HG03196 (cell line): ENCODE results near the gene GTPBP1.

Experiments used
- ATAC-seq: cut with Tn5 transposase; IDR thresholded peaks from one replicate; pipeline ENCODE4 v1.9.1; 2021; ENCODE audit not compliant: unreplicated experiment

GTPBP1 gene

DNA sequence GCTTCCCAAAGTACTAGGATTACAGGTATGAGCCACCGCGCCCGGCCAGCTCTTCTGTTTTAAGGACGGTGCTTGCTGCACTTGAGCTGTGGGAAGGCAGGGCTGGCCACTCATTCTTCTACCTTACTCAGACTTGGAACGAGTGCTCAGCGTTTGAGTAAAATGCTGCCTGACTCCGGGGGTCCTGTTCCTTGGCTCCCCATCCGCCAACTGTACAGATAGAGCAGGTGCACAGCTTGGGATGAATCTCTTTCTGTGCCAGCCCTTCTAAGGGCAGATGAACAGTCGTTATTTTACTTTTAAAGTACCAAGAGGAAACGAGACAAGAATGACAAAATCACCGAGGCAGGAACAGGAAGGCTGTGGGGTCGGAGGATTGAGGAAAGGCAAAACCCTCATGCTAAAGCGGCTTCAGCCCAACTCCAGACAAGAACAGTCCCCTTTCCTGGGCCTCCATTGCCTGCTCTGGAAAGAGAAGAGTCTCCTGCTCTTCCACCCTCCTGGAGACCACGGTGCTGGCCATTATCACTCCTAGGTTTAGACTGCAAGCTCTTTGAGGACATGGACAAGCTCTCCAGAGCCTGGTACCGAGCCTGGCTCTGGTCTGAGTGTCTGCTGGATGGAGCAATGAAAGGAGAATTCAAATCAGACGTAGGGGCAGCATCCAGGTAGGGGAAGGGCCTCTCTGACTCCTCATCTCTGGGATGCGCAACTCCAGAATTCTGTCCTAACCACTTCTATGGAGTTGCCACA is 51.1 kb downstream of the GTPBP1 start:
- no peak for ATAC-seq

DNA sequence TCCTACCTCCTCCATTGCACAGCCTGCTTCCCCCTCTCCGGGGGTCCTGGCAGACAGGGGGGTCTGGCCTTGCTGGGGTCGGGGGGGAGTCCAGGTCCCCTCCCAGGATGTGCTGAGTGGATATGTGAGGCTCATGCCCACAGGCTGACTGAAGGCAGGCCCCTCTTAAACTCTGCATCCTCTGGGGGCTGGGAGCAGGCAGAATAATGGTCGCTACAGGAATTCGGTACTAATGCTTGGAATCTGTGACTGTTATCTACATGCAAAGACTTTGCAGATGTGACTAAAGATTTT is 51.7 kb downstream of the GTPBP1 start:
- no peak for ATAC-seq

DNA sequence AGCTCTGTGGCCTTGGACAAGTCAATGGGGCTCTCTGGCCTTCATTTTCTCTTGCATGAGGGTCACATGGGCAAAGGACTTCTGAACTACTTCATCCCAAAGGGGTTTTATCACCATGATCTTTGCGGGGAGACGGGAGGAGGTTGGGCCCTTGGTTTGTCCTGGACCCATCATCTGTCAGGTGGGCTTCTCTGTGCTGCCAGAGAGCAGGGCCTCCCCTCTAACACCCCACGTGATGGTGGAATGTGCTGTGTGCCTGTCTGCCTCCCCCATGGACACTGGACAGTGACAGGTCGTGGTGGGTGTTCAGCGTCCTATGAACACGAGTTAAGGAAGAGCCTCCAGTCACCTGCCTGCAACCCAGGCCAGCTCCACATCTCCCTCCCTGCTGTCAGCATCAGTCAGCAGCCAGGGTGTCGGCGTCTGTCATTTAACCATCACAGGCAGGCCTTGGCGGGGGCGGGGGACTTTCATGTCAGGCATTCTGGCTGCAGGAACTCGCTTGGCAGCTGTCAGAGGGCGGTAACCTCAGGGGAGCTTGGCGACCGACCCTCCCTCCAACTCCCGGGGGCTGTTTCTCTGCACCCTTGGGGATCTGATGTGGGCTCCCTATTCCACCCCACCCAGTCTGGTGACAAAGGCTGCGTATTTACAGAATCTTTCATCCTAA is 52.7 kb downstream of the GTPBP1 start:
- ATAC-seq = no peak

DNA sequence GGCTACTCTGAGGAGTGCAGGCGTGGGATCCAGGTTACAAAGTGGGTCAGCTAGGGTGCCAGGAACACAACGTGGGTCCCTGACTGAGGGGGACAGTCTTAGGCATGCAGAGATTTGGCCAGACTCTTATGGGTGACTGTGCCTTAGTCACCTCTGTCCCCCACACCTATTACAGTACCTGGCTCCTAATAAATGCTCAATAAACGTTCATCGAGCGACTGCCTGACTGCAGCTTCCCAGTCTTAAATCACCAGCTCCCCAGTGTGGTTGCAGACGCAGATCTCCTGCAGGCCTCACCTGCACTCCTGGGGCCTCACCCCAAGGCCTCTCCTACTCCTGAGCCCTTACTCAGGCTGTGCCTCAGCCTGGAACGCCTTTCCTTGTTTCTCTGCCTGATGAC is 53.3 kb downstream of the GTPBP1 start:
- no peak for ATAC-seq

- no peak for ATAC-seq
These were observed 54.9 kb downstream of the GTPBP1 start for GRCh38 chr22:38760477-38761201.

- ATAC-seq = no peak
These were observed 55.7 kb downstream of the GTPBP1 start for GRCh38 chr22:38761202-38762162.

DNA sequence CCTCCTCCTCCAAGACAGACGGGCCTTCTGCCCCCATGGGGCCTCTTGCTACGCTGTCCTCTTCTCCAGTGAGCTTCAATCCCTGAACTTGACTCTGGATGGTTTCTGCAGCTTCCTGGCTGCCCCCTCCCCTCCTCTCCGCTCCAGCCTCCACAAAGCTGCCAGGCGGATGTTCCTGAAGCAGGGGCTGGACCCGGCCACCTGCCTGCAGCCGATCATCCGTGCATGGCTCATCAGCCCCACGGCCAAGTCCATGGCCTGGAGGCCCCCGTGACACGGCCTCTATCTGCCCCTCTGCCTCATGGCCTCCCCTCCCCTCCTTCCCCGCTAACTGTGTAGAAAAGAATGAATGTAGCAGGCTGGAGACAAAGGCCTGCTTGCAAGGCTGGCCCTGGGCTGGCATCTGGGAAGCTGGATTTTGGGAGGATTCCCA is 56.8 kb downstream of the GTPBP1 start:
- no peak for ATAC-seq

- no peak for ATAC-seq
These were observed 60.5 kb downstream of the GTPBP1 start for GRCh38 chr22:38766076-38766777.

DNA sequence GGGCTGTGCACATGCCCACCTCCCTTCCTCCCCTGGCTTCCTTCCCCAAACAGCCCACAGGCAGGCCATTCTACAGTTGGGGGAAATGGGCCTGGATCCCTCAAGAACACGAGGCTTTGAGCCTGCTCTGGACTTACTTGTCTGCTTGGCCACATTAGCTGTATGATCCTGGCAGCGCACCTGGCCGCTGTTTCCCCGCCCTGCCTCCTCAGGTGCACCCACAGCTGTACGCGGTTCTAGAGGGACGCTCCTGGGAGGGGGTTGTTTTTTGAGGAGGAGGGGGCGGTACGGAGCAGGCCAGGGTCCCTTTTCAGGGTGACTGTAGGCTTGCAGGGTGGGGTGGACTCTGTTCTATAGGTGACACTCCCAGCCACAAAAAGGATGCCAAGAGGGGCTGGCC is 61.6 kb downstream of the GTPBP1 start:
- ATAC-seq = no peak

- no peak for ATAC-seq
These were observed 62.3 kb downstream of the GTPBP1 start for GRCh38 chr22:38768036-38768435.

DNA sequence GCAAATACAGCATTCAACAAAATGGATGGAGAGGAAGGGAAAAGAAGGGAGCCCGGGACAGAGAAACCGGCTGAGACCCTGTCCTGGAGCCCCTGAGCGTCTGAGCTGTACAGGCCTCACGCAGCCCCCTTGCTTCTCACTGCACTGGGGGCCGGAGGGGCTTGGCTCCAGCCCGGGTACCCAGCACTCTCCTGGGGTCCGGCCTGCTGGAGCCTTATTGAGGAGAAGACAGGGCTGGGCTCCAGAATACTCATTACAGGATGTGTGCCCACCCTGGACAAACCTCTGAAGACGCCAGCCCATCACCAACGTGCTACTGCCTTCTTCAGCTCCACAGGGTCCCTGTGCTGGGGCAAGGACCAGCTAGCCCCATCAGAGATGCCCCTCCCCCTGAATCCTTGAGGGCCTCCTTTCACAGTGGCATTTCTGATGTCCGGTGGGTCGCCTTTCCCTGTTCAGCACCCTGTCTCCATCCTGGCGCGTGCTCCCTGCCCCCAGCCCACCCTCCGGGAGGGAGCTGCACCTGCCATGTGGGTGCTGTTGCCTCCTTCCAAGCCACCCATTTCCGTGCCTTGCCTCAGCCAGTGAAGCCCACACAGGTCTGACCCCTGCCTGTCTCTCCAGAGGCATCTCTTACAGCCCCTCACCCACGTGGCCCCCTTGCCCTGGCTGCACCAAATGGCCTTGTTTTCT is 64.7 kb downstream of the GTPBP1 start:
- ATAC-seq = no peak

DNA sequence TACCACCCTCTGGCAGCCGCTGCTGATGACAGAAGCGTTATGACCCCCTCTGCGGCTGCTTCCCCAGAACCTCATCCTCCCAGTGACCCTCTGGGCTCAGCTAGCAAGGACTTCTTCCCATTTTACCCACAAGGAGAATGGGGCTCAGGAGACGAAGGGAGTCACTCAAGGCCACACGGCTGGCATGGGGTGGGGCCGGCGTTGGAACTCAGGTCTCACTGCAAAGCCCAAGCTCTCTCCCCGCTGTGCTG is 66.8 kb downstream of the GTPBP1 start:
- ATAC-seq = no peak

GRCh38 chr22:38773363-38773946 is 67.7 kb downstream of the GTPBP1 start:
- no peak for ATAC-seq

- ATAC-seq = no peak
These were observed 68.9 kb downstream of the GTPBP1 start for GRCh38 chr22:38774496-38775166.

GRCh38 chr22:38775656-38776055 is 69.9 kb downstream of the GTPBP1 start:
- no peak for ATAC-seq

GRCh38 chr22:38776086-38776485 is 70.3 kb downstream of the GTPBP1 start:
- ATAC-seq = no peak

DNA sequence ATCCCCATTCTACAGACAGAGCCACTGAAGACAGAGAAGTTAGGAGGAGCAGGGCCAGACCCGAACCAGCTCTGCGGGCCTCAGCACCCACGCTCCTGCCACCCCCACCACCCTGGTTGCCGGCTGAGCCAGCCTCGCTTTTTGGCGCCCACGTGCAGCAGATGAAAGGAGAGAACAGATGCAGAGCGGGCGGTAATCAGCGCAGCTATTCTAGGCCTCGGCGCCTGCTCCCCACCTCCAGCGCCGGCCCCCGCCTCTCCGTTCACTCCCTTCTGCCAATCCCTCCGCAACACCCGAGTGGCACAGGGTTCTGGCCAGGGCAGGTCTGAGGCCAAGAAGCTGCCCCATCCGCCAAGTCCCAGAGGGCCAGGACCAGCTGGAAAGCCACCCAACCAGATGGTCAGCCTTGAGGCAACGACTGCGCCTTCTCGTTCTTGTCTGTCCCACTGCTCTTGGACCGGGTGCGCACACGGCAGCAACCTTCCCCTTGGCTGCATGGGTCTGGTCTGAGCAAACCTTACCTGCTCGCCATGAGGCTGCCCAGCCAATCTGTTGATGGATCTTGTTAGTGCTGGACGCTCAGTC is 71.4 kb downstream of the GTPBP1 start:
- ATAC-seq = no peak

GRCh38 chr22:38781033-38781432 is 75.3 kb downstream of the GTPBP1 start:
- no peak for ATAC-seq
